ENCODE measurements around the gene C10orf71.

Gene C10orf71

GRCh38 chr10:49375611-49376010 lies 76.6 kb downstream of the C10orf71 start:
- H3K27me3 Mint-ChIP-seq: peaks cover 31% of the 10 kb centered on the region
- no peak overlapping the region for H3K4me3 Mint-ChIP-seq
- no peaks in the 10 kb centered on the region for H3K36me3 Mint-ChIP-seq (ENCODE audit: low read depth)
- no peaks in the 10 kb centered on the region for H3K9me3 Mint-ChIP-seq
- intact Hi-C loops (cut with micrococcal nuclease): no loop called here
- no peak overlapping the region for H3K27ac Mint-ChIP-seq
- peaks cover 4% of the 10 kb centered on the region for H3K4me1 Mint-ChIP-seq (ENCODE audit: low read depth)

All from dendritic cell treated with granulocyte-macrophage colony-stimulating factor and Interleukin-4, amounts not matched to agents 40 ng/mL and 50 ng/mL, for 4 days (primary cell).